Measurements from ENCODE around the gene TVP23C. TPM values are rescaled to one million over a fixed set of nuclear protein-coding genes. Genes with fewer than 3 reads are reported as not detected.

Gene TVP23C
- total and polyA plus RNA-seq, 2 donors (not counting 3 experiments of a cell fraction or from before 2014, with no cell fraction given): 6.4 to 36.3 TPM

GRCh38 chr17:15456496-15456895, 106.8 kb downstream of the TVP23C start:
- dilution Hi-C loops (cut with MboI; ENCODE audit: extremely low pct_ligation_motif_present, low sequenced_read_pairs): no loop called here
- Histone ChIP-seq H3K9me1 (replicated peaks; ENCODE audit: control insufficient read depth, extremely low read depth, insufficient read depth, low read length) (no peaks in the 10 kb centered on the region), H3K9me3 (replicated peaks; ENCODE audit: control insufficient read depth, insufficient read depth, low read length) (no peaks in the 10 kb centered on the region), H3K4me1 (ENCODE audit: control insufficient read depth, extremely low read depth, insufficient read depth, low read length) (peaks cover 12% of the 10 kb centered on the region), H3K4me3 (replicated peaks in 1 of 3; ENCODE audit: insufficient read depth in 1 of 3, low read depth in 1 of 3, low read length in 3 of 3) (no peak overlapping the region), H2AFZ (ENCODE audit: low read depth, low read length) (no peak overlapping the region), H3K79me2 (ENCODE audit: control insufficient read depth, insufficient read depth, low read length) (no peaks in the 10 kb centered on the region), H3K36me3 (ENCODE audit: control insufficient read depth in 2 of 2, extremely low read depth in 1 of 2, insufficient read depth in 2 of 2, low read length in 2 of 2) (no peaks in the 10 kb centered on the region), H4K20me1 (replicated peaks; ENCODE audit: control insufficient read depth, extremely low read depth, insufficient read depth, low read length) (no peaks in the 10 kb centered on the region), H3K4me2 (ENCODE audit: insufficient read depth, low read length) (no peak overlapping the region), H3K27me3 (ENCODE audit: control insufficient read depth in 2 of 2, insufficient read depth in 2 of 2, low read length in 2 of 2) (no peaks in the 10 kb centered on the region), H3K27ac (ENCODE audit: insufficient read depth, low read depth, low read length) (no peak overlapping the region), H3K9ac (replicated peaks; ENCODE audit: extremely low read depth, insufficient read depth, low read length) (no peak overlapping the region)
- FAIRE-seq (no peak), DNase-seq (ENCODE audit: low read depth, low spot score) (no peak)
- TF ChIP-seq JUN (IDR thresholded peaks at IDR 0.05; ENCODE audit: borderline replicate concordance, insufficient read depth, insufficient read length, low read depth) (no peak), FOS (IDR thresholded peaks at IDR 0.05; ENCODE audit: borderline replicate concordance, insufficient read depth, low read length) (no peak), POLR2AphosphoS5 (IDR thresholded peaks at IDR 0.05; ENCODE audit: insufficient read depth, low read depth, low read length) (no peak), MYC (IDR thresholded peaks at IDR 0.05; ENCODE audit: low read depth, low read length) (no peak), POLR2A (IDR thresholded peaks at IDR 0.05; ENCODE audit: low read depth, low read length) (no peak), GATA2 (IDR thresholded peaks at IDR 0.05; ENCODE audit: insufficient read depth, insufficient read length, low read depth, low read length) (no peak), MAX (IDR thresholded peaks at IDR 0.05; ENCODE audit: insufficient read depth, insufficient read length) (no peak), CTCF (IDR thresholded peaks at IDR 0.05; ENCODE audit: extremely low read depth in 1 of 2, insufficient read depth in 1 of 2, low read depth in 1 of 2, low read length in 2 of 2) (no peak), EZH2 (IDR thresholded peaks at IDR 0.05; ENCODE audit: borderline replicate concordance, low read depth, low read length, severe bottlenecking) (no peak)
- BruUV-seq (replicated peaks): no TSS peak
- intact Hi-C loops (cut with micrococcal nuclease): no loop called here
- ChIA-PET CTCF (interaction anchor here (1.0 to 2.3 kb wide), 5 partner anchors 23 to 199 kb away, joined by 3 to 19 read pairs (median 9); no protein-coding TSS in a partner anchor), POLR2A (no interaction called here)

Data from endothelial cell of umbilical vein (primary cell).